ENCODE measurements around the gene RFX8. TPM values are rescaled to one million over a fixed set of nuclear protein-coding genes. Genes with fewer than 3 reads are reported as not detected.

Gene RFX8
- total and polyA plus RNA-seq, 7 donors, result 0.12 to 0.83 TPM; not detected in 5

DNA sequence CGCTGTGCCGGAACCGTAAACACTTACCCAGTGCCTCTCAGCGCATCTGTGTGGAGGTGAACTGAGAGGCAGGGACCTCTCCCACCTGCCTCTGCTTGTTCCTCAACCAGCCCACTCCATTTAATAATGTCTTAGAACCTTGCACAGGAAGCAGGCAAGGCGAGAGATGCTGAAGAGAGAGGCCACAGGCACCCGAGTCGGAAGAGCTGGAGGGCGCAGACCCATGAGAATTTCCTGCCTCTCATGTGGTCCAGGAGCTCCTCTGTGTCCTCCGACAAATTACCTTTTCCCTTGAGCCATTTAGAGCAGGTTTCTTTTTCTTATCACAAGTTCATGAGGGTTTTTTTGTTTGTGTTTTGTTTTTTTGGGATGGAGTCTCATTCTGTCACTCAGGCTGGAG lies 4.9 kb upstream of the RFX8 start:
- 47 to 80% methylated on average over 9 of the region's 9 CpGs for WGBS, 2 donors
- intact Hi-C loops (cut with DNase I), result no loop called here

DNA sequence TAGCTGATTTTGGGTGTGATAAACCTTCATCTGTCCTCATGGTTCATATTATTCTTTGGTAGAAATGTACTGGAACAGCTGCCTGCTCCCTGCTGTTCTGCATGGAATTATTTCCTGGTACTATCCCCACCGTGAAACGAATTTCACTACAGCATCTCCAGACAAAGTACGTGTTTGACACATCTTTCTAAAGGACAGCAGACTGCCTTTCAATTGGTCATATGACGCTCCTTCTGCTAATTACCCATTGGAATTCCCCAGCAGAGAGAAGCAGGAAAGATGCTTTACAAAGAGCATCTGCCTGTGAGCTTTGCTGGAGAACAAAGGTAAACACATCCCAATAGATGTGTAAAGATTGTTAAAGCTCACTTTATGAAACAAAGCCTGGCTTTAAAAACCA lies 4.4 kb upstream of the RFX8 start:
- H3K4me3 ChIP-seq, result no peak overlapping the region
- H3K4me1 ChIP-seq, result peaks cover 0 to 16% (median 9%) of the 10 kb centered on the region in 4 donors
- DNase-seq, result no peak
- 26 to 55% methylated on average over 4 of the region's 4 CpGs for WGBS, 2 donors
- no peaks in the 10 kb centered on the region for H3K9me3 ChIP-seq
- TF ChIP-seq EP300 (IDR thresholded peaks at IDR 0.05) (no peak), POLR2AphosphoS5 (IDR thresholded peaks at IDR 0.05) (no peak), CTCF (IDR thresholded peaks at IDR 0.05) (no peak), POLR2A (IDR thresholded peaks at IDR 0.05) (no peak)
- intact Hi-C loops (cut with DNase I), result no loop called here
- H3K27me3 ChIP-seq, result no peaks in the 10 kb centered on the region
- H3K36me3 ChIP-seq, result no peaks in the 10 kb centered on the region
- no peak overlapping the region for H3K27ac ChIP-seq

More for the DNA sequence above, 4.9 kb upstream of the RFX8 start:
- H3K36me3 ChIP-seq, result no peaks in the 10 kb centered on the region
- H3K4me3 ChIP-seq, result no peak overlapping the region
- TF ChIP-seq CTCF (IDR thresholded peaks at IDR 0.05) (no peak), POLR2AphosphoS5 (IDR thresholded peaks at IDR 0.05) (no peak), POLR2A (IDR thresholded peaks at IDR 0.05) (no peak), EP300 (IDR thresholded peaks at IDR 0.05) (no peak)
- H3K27me3 ChIP-seq, result no peaks in the 10 kb centered on the region
- no peaks in the 10 kb centered on the region for H3K9me3 ChIP-seq
- H3K4me1 ChIP-seq, result peaks cover 0 to 12% (median 5%) of the 10 kb centered on the region in 4 donors
- H3K27ac ChIP-seq, result no peak overlapping the region
- DNase-seq, result no peak

DNA sequence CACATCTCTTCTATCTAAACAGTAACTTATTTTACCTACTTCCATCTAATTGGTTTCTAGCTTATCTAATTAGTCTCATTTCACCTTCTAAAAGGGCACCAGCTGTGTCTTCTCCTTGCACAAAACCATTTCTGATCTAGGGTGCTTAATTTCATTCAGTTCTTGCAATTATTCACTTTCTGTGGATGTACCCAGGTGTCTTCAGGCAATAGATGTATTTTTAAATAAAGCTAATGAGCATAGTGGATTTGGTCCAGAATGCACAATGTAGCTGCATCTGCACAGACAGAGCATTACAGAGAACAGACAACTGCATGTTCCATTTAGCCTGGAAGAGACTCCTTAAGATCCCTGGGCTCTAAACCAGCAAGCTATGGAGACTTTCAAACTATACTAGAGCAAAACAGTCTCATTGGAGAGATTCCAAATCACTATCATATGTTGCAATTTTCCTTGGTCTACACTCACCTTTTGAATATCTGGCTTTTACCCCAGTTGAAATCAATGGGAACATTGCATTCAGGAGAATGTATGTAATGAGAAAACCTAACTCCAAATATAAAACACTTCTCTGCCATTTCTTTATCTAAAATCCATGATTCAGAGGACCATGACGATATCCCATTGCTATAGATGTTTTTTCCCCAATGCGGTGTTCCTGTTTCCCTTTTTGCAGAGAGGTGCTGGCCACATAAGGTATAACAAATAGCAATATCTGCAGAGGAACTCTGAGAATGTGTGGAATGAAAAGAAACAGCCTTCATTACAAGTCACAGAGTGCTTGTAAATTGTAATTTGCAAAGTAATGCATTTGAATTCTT lies 3.5 kb upstream of the RFX8 start:
- Histone ChIP-seq H3K9me3 (no peaks in the 10 kb centered on the region), H3K4me1 (peaks cover 0 to 26% (median 19%) of the 10 kb centered on the region in 4 donors), H3K36me3 (no peaks in the 10 kb centered on the region), H3K27ac (no peak overlapping the region), H3K27me3 (no peaks in the 10 kb centered on the region), H3K4me3 (no peak overlapping the region)
- no peak for DNase-seq
- TF ChIP-seq POLR2A (IDR thresholded peaks at IDR 0.05) (no peak), POLR2AphosphoS5 (IDR thresholded peaks at IDR 0.05) (no peak), EP300 (IDR thresholded peaks at IDR 0.05) (no peak), CTCF (IDR thresholded peaks at IDR 0.05) (no peak)
- WGBS, 2 donors, result 82 to 92% methylated on average over 2 of the region's 2 CpGs
- intact Hi-C loops (cut with DNase I), result no loop called here

DNA sequence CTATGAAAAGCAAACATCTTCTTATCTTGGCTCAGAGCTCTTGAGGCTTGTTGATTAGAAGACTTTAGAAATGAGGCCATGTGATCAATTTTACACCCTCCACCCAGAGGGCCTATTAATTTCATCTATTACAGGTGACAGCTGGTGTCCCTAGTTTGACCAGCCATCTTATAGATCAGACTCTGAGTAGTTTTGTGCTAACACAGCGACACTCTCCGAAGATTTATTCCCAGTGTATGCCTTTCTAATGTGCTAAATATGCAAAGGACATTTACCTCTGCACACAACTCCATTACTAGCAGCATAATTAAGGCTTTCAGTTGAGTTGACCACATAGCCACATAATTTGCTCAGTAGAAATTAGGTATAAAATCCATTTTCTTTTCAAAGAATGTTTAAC lies 2.6 kb upstream of the RFX8 start:
- 96 to 98% methylated on average over 2 of the region's 2 CpGs for WGBS, 2 donors
- TF ChIP-seq POLR2AphosphoS5 (IDR thresholded peaks at IDR 0.05) (no peak), EP300 (IDR thresholded peaks at IDR 0.05) (no peak), POLR2A (IDR thresholded peaks at IDR 0.05) (no peak), CTCF (IDR thresholded peaks at IDR 0.05) (no peak)

More for the DNA sequence above, 2.6 kb upstream of the RFX8 start:
- intact Hi-C loops (cut with DNase I), result no loop called here
- peaks cover 0 to 30% (median 20%) of the 10 kb centered on the region in 4 donors for H3K4me1 ChIP-seq
- H3K9me3 ChIP-seq, result no peaks in the 10 kb centered on the region
- H3K36me3 ChIP-seq, result no peaks in the 10 kb centered on the region
- H3K27ac ChIP-seq, result no peak overlapping the region
- H3K4me3 ChIP-seq, result no peak overlapping the region
- H3K27me3 ChIP-seq, result no peaks in the 10 kb centered on the region
- no peak for DNase-seq

Data from sigmoid colon (tissue), 7 donors.